GM06990 (cell line): ENCODE results near the gene PDIA2.

Experiments used
- DNase-seq: peaks from one replicate; pipeline ENCODE4 v3.0.0-alpha.2; 2011; ENCODE audit not compliant: insufficient read length; ENCODE audit errors: extremely low read depth
- H3K27me3 ChIP-seq: replicated peaks from 2 replicates; pipeline ENCODE4 v1.6.0; 2011; ENCODE audit warnings: low read length; ENCODE audit not compliant: control insufficient read depth, insufficient read depth
- H3K36me3 ChIP-seq: 2 replicates; pipeline ENCODE4 v1.5.1; 2011; ENCODE audit warnings: low read length; ENCODE audit not compliant: control insufficient read depth, insufficient read depth
- H3K4me3 ChIP-seq: replicated peaks from 2 replicates; pipeline ENCODE4 v1.5.1; 2011; ENCODE audit warnings: low read depth, mild to moderate bottlenecking, control low read depth, low read length
- CTCF ChIP-seq: IDR thresholded peaks from 2 replicates; pipeline ENCODE4 v1.5.1; 2011; ENCODE audit warnings: low read length, control low read depth, mild to moderate bottlenecking, inconsistent platforms; ENCODE audit not compliant: insufficient read depth, poor library complexity, severe bottlenecking

Gene PDIA2

GRCh38 chr16:336269-336668 is 53.3 kb downstream of the PDIA2 start:
- Histone ChIP-seq H3K27me3 (no peaks in the 10 kb centered on the region), H3K36me3 (peaks cover 1% of the 10 kb centered on the region; the same call in 1 of the 2 replicates), H3K4me3 (no peak overlapping the region)
- no peak for DNase-seq
- TF ChIP-seq CTCF = no peak
